Measurements from ENCODE around the gene MED15.

MED15 gene

DNA sequence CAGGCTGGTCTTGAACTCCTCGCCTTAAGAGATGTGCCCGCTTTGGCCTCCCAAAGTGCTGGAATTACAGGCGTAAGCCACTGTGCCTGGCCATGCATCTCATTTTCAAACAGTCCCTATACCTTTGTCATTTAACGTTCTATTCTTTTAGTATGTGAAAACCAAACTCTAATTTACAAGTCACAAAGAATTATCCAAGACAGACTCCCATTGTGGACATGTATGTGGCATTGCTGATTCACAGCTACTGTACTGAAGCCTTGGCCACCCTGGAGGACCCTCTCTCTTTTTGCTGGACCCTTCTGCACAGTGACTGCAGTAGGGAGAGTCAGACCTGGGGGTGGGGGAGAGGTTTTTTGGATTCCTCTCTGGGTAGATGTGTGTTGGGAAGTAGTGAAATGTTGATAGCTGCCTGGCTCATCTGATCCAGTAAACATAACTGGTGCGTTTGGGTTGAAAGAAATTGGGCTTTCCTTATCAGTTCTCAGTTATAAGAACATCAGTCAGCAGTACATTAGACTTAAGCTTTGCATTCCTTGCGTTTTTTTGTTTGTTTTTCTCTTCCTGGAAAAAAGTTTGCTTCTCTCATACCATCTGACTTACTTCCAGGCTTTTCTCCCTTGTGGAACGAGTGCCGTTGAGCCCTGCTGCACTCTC, 65.9 kb downstream of the MED15 start:
- no peak for DNase-seq

DNA sequence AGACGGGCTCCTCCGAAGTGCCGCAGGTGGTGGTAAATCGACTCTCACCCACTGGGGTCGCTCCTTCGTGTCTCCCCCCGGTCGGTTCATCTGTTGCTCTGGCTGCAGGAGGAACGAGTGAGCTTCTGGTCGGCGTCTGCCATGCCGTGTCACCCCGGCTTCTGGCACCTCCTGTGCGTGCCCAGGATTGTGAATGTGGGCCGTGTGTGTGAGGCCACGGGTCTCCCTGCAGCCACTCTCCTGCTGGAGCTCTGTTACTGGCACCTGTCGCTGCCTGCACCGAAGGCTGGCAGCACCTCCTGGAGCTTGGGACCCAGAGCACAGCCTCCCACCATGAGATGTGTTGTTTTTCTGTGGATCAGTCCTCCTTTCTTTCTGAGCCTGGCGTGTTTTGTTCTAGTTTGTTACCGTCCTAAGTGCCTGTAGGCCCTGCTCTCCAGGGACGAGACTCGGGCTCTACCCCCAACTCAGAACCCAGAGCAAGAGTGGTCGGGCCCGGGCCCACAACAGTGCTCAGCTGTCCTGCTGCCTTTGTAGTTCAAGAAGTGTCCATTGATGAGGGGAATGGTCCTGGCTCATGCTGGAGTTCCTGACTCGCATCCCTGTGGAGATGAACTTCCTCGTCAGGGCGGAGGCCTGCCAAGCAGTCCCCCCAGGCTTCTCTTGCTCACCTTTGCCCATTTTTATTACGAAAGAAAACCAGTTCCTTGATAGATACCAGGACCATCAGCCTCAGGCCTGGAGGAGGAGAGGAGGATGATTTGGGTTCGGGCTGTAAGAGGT, 66.6 kb downstream of the MED15 start:
- DNase-seq: no peak

DNA sequence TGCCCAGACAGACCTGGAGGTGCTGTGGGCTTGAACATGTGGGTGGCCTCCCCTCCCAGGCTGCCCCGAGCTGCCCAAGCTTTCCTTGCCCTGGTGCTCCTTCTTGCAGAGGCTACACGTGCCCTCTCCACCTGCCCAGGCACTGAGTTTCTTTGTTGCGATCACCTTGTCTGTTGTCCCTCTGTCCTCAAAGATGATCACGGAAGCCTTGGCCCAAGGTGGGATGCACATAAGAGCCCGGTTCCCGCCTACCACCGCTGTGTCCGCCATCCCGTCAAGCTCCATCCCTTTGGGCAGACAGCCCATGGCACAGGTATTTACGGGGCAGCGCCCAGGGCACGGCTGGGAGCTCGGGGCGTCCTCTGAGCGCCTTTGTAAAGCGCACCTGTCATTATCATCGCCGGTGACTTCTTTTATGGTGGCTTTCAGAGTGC, 67.5 kb downstream of the MED15 start:
- no peak for DNase-seq

DNA sequence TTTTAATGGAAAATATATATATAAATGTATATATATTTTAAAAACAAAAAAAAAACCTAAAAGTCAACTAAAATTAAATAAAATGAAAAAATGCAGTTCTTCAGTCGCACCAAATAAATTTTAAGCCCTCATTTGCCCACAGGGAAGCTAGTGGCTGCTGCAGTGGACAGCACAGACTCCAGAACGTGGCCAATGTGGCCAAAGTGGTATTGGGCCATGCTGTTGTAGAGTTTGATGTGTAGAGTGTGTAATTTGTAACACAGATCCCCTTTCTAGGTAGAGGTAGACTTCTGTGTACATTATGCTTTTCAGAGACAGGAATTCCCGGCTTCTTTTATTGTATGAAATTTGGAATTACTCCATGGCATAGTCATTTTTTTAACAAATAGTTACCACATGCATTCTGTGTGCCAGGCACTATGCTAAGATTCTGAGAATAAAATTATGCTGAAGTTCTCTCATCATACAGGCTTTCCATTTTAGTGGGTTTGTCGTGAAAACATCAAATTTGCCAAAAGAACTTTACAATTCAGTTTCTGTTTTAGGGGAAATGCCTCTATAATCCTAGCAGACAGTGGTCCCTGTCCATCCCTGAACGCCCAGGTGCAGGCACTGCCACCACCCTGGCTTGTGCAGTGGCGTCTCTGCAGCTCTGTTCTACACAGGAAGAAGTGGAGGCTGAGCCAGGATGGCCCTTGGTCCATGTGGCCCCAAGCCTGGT, 68.5 kb downstream of the MED15 start:
- DNase-seq: no peak

DNA sequence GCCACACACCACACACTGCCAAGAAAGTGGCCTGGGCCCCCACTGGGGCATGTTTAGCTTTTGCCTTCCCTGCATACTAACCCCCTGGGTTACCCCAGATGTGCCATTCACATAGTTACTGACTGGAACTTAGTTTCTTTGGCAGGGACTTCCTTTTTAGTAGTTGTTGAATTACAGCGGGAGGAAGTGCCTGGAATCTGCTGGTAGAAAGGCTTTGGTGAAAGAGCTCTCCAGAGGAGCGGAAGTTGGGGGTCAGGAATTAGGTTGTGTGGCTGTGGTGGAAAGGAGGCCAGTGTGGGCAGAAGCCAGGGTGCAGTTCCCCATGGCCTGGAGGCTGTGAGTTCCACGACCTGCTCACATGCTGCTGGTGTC, 69.0 kb downstream of the MED15 start:
- DNase-seq: no peak

DNA sequence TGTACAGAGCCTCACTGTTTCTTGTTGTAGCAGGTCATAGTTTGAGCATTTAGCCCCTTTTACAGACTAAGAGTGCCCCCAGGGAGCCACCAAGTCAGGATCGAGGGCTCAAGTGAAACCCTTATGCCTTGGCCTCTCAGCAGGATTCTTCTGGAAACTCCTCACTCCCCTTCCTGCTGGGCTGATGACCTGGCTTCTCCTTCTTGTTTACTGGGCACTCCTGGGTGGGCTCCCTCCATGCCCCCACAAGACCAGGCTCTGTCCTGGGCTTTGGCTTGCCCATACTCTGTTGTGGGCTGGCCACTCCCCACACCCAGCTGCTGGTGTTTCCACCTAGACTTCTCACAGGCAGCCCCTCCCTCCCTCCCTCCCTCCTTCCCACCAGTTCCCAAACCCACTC, 69.6 kb downstream of the MED15 start:
- no peak for DNase-seq

DNA sequence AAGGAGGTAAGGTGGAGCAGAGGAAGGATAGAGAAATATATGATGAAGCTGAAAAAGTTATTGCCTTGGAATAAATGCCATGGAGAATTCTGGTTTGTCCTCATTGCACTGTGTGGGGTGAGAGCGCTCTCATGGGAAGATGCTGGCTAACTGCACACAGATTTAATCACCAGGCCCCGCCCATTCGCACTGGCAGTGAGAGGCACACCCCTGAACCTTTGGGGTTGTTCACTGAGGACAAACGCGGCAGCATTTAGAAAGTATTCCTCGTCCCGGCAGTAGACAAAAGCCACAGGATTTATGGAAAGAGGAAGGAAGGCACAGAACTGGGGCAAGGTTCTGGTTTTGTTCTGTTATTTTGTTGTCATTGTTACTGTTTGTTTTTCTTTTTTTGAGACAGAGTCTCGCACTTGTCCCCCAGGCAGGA, 70.2 kb downstream of the MED15 start:
- DNase-seq: no peak

DNA sequence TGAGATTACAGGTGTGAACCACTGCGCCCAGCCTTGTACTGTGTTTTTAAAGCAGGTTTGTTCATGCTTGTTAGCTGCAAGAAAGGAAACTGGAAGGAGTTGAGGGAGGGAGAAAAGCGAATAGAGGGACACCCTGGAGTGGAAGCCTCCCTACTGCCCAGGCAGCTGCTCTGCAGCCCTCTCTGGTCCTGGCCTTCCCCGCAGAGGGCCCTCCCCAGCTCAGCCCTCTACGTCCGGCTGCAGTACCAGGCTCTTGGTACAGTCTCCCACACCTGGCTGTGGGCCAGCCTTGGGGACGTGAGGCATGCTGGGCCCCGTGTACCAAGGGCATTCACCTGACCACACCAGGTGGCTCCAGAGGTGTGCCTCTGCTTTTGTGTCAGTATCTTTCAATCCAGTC, 70.8 kb downstream of the MED15 start:
- DNase-seq: no peak

DNA sequence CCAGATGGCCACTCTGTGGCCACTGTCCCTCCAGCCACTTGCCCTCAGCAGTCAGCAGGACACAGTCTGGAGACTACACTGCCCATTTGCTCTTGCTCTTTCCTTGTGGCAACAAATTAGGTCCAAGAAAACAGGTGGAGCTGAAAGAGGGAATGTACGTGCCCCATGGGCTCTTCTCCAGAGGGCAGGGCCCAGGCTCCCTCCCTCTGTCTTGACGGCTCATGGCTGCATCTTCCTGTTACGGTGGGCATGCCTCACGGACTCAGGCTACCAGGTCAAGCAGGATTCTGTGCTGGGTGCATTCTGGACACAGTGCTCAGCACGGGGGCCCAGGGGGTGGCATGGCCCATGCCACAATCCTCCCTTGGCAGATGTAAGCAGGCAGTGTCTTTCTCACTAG, 71.3 kb downstream of the MED15 start:
- no peak for DNase-seq

DNA sequence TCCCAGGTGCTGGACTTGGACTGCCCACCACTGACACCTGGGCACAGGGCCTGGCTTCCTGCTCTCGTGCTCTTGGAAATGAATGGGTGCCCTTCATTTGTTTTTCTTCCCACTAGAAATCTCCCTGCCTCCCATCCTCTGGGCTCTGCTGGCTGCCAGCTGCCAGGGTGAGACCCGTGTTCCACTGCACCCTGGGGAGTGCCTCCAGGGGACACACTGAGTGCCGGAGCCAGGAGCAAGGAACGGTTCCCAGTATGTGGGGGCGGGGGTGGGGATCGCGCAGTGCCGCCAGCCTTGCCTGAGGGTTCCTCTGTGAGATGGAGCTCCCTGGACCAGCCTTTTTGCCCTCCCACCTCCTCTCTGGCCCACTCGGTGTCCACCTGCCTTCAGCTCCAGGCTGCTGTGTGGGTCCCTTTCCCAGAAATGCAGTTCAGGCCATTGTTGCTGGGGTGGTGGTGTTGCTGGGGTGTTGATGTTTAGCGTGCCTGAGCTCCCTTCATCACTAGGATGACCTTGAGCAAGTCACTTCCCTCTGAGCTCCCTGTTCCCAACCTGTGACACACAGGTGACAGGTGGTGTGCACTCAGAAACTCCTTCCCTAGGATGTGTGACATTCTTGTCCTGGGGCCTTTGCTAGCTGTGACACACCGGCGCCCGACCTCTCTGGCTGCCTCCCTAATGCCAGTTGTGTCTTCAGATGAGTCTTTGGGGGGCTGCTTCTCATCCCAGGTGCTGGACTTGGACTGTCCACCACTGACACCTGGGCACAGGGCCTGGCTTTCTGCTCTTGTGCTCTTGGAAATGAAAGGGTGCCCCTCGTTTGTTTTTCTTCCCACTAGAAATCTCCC, 72.1 kb downstream of the MED15 start:
- DNase-seq: no peak

DNA sequence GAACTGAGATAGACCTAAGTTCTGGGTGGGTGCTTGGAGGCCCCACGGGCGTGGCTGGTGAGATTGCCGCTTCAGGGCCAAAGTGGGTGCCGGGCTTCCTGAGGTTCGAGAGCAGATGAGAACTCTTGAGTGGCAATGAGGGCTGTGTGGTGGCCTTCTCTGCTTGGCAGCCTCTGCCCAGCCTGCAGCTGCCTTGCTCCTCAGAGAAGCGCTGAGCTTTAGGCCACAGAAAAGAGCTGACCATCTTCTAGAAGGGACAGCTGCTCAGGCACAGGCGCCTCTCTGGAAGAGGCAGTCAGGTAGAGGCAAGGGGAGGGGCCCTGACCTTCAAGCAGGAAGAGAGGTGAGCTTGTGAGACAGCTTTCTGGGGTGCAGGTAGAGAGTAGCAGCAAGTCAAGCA, 72.8 kb downstream of the MED15 start:
- DNase-seq: no peak

DNA sequence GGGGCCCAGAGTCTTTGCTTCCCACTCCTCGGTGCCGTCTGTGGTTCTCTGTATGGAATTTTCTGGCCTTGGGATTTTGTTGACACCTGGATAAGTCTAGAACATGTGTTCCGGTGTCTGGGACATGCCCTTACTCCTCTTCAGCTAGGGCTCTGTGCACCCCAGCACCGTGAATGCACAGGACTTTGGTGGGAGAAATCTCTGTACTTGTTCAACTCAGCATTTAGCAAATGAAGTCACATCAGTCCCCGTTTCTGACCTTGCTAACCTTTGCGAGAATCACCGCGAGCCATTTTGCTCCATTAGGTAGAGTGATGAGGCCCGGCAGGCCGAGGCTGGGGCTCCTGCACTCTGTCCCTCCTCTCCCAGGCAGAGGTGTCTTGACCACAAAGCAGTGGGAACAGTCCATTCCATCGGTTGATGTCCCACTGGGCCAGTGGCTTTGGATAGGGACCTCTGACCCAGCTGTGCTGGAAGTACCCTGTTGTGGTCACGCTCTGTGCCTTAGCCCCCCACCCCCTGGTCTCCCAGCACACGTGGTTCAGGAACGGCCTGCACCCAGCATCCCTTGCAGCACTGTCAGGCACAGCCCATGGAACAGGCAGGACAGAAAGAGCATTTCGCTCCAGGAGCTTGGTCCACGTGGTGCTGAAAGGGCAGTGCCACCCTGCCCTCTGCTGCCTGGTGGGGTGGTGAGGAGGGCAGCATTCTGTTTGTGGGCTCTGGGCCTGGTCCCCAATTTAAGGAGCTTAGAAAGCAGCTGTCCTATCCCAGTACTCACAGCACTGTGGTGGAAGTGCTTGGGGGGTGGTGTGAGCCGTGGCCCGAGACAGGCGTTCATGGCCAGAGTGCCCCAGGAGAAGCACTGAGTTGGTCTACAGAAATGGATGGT, 73.4 kb downstream of the MED15 start:
- DNase-seq: no peak

DNA sequence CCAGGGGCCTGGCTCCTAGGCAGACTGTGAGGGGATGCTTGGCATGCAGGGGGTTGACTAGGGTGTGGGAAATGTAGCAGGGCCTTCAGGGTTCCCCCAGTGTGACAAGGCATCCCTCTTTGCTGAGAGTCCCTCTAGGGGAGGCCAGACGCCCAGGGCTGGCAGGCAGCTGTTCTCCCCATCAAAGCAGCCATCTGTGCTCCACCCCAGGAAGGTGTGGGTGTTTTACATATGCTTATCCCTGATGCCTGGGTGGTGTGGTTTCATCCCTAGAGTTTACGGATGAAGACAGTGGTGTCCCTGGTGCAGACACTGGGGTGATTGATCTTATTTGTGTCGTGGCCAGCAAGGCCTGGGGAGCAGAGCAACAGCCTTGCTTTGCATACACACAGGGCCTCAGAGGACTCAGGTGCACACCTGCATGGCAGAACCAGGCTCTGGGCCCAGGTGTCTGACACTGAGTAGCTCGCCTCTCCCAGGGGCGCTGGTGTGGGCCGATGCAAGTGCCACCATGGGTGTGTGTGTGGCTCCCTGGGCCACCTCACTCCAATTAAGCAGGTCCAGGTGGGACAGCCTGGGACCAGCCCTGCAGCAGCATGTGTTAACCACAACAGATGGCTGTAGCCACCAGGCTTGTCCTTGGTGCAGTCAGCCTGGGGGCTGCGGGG, 74.2 kb downstream of the MED15 start:
- DNase-seq: no peak

DNA sequence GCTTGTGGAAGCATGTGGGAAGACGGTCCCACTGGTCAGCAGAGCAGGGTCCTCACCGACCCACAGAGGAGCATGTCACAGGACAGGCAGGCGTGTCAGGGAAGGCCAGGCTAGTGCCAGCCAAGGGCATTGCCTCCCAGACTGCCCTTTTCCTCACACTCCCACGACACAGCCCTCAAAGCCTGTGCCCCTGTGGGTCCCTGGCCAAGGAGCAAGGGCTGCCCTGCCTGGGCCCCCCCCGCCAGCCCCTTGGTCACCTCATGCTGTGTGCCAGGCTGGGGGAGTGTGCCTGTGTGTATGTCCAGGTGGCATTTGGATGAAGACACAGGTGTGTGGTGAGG, 74.7 kb downstream of the MED15 start:
- DNase-seq: no peak

DNA sequence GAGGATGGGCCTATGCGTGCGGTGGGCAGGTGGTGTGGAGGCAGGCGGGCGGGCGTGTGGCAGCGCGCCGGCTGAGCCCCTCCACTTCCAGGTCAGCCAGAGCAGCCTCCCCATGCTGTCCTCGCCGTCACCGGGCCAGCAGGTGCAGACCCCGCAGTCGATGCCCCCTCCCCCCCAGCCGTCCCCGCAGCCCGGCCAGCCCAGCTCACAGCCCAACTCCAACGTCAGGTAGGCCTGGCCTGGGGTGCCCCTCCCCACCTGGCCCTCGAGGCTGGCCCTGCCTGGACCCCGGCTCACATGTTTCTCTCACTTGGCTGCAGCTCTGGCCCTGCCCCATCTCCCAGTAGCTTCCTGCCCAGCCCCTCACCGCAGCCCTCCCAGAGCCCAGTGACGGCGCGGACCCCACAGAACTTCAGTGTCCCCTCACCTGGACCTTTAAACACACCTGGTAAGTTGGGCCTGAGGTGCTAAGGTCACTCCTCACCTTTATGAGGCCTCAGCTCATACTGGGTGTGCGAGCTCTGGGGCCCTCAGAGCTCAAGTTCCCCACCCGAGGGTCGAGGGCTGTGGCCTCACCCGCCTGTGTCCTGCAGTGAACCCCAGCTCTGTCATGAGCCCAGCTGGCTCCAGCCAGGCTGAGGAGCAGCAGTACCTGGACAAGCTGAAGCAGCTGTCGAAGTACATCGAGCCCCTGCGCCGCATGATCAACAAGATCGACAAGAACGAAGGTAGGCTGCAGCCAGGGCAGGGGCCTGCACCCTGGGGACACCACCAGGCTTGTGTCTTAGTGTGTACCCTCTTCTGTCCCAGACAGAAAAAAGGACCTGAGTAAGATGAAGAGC, 75.3 kb downstream of the MED15 start:
- DNase-seq: no peak

DNA sequence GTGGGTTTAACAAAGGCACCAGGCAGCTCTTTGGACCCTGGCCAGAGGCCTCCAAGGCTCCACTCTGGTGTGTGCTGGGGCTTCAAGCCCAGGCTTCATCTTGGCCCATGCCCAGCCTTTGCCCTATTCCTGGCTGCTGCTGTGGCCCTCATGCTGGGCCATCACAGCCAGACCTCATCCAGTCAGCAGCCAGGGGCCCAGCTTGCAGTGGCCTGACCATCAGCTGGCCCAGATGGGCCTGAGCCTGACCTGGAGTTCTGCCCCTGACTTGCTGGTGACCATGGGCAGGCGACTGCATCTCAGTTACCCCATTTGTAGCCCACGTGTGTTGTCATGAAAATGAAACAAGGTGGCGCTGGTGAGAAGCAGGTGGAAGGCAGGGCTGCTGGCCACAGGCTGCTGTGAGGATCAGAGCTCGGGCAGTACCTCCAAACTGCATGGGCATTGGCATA, 76.1 kb downstream of the MED15 start:
- DNase-seq: no peak

DNA sequence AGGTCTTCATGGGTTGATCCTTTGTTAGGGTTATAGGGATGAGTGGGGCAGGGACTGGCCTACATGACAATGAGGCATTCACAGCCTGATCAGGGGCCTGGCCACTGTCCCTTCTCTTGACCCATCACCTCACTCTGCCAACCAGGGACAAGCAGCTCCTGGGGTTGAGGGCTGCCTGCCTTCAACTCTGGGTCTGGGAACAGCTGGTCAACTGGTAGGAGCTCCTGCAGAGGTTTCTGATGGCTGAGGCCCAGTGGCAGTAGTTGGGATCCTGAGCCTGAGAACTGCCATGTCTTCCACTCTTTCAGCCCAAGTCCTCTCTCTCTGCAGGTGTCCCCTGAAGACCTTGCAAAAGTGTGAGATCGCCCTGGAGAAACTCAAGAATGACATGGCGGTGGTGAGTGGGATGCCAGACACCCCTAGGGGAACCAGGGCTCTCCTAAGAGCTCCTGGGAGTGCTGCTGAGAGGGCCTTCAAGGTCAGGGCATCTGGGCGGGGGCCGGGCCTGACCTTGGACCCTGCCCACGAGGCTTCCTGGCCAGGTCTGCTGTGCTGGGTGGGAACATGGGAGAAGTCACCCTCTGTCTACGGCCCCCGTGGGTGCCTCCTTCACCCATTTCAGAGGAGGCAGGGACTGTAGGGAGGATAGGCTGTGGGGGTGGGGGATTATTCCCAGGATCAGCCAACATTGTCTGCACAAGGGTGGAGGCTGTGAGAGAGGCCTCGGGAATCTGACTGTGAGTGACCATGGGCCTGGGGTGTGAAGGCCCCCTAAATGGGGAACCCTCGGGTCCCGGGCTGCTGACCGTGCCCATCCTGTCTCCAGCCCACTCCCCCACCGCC, 76.8 kb downstream of the MED15 start:
- DNase-seq: no peak

DNA sequence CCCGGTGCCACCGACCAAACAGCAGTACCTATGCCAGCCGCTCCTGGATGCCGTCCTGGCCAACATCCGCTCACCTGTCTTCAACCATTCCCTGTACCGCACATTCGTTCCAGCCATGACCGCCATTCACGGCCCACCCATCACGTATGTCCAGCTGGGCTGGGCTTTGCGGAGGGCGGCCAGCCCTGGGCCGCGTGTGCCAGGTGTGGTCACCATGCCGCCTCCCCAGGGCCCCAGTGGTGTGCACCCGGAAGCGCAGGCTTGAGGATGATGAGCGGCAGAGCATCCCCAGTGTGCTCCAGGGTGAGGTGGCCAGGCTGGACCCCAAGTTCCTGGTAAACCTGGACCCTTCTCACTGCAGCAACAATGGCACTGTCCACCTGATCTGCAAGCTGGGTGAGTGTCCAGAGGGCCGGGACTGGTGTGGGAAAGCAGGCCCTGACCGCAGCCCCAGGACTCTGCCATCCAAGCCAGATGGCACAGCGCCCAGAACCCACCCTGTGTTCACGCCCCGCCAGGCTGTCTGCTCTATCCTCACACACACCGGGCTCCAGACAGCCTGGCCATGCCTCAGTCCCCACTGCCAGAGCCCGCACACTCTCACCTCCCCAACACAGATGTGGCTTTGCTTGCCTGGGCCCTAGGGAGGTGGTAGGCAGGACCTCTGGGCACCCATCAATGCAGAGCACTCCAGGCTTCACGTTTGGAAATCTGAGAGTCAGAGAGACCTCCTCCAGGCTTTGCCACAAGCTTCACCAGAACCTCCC, 77.6 kb downstream of the MED15 start:
- no peak for DNase-seq
